Posterior cingulate gyrus (tissue), 11 donors: ENCODE results near the gene DLGAP1.
"Not testable (repeated sequence)": the region's sequence is repeated elsewhere in the genome, so short reads cannot be mapped to it uniquely, and the experiment has no call there.

Experiments
- DNase-seq, 10 donors: peaks; one replicate each; pipeline versions ENCODE4 v3.0.0 to v3.0.0-alpha.2; 2020 to 2021; ENCODE audit warnings: mixed read lengths in 3 of 10
- intact Hi-C: fragments of 100-400 bp; cut with DNase I; formaldehyde crosslinking; loops from one replicate; pipeline ENCODE4 v1.15.1; 2023

Gene DLGAP1

DNA sequence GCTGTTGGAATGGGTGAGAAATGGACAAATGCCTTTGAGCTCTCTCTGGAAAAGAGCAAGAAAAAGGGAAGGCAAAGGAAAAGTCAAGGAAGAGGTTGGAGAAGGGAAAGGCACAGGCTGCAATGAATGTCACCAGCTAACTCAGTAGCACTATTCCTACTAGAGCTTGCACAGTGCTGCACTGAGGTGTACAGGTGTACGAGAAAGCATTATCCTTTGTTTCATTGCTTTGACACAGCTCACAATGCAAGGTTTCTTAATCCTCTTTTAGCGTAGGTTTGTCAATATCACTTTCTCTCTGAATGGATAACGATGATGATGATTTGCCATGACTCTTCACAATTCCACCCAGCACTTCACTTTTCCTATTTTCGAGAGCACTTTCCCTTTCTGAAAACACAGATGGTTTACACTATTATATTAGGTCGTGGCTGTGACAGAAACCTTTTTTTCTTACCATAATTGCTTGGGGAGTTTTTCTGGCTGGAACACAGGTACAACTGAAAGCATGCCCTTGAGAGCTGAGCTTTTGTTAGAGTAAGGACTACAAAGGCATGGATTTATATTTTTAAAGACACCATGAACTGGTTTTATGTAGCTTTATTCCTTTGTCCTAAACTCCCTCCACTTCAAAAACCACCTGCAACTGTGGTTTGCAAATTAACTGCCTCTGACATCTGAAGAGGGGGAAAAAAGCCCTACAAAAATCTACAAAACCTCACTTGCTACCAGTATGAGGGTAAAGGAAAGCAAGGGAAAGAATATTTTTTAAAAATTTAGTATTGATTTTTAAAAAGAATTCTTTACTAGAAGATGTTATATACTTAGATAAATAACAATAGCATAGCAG lies 739.7 kb downstream of the DLGAP1 start:
- no peak for DNase-seq
- intact Hi-C loops: no loop called here

DNA sequence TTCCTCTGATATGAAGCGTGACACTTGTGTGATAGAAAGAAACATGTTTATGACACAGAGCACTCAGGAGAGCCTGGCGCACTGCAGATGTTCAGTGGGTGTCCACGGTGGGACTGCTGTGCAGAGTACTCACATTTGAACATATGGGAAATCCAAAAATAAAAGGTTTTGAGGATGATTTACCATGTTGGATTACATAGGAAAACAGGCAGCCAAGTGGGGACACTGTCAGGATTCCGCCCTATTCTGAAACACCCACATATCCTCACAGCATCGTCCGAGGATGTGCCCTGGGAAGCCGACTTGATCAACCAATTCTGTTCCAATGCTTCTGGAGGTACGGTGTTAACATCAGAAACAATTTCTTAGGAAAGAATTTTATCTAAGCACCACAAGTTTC lies 741.4 kb downstream of the DLGAP1 start:
- intact Hi-C loops: no loop called here
- peak in 4 of 10 donors; percentile 33 to 84 (median 74) for DNase-seq

DNA sequence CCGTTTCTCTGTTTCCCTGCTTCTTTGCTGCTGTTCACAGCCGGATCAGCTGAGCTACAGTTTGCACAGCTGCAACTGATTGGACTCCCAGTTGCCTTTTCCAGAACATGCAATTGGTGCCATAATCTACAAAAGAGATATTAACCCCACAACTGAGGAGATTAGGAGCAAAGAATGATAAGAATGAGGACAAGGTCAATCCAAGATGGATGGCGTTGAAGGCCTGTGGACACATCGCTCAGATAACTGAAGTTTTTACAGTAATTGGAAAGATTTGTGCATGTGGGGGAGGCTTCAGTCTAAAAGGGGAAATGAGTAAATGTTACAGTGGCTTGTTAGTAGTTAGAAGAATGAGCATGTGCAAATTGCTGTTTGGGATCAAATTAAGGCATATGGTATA lies 741.9 kb downstream of the DLGAP1 start:
- no peak for DNase-seq
- intact Hi-C loops: no loop called here

DNA sequence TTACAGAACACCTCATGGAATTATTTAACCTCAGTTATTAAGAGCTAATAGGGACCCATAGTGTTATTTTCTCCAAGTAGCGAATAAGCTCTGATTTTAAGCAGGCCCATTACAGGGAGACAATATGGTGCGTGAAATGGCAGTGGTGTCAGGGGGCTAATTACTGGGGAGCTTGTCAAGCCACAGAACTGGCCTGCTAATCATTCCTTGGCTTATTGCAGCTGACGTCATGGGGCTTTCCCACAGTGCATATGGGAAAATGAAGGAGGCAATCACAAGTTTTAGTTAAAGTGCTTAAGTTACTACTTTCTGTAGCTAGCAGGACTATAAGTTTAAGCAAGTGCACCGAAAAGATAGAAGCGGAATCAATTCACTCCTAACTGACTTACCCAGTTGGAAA lies 742.6 kb downstream of the DLGAP1 start:
- intact Hi-C loops: no loop called here
- DNase-seq: no peak

DNA sequence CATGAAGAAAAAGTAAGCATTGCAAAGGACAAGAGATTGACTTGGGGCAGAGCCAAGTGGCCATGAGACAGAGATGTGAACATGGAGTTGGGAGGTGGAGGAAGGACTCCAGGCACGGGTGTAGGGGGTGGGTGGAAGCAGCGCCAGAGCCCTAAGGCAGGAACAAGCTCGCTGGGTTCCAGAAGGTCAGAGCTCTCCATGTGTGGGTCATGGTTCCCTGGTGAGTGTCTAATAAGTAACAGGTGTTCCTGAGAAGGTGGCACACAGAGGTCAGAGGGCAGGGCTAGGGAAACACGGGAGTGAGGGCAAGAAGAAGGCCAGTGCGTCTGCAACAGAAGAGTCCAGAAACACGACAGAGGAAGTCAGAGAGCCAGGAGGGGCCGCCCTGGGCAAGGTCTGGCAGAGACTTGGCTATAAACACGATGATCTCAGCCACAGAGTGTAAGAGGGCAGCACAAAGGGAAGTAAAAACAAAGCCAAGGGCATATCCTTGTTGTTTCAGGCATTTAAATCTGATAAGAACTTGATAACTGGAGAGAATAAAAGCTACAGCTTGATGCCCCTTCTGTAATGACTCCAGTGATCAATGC lies 744.3 kb downstream of the DLGAP1 start:
- intact Hi-C loops: no loop called here
- DNase-seq: peak in 3 of 10 donors; percentile 23 to 78 (median 77)

DNA sequence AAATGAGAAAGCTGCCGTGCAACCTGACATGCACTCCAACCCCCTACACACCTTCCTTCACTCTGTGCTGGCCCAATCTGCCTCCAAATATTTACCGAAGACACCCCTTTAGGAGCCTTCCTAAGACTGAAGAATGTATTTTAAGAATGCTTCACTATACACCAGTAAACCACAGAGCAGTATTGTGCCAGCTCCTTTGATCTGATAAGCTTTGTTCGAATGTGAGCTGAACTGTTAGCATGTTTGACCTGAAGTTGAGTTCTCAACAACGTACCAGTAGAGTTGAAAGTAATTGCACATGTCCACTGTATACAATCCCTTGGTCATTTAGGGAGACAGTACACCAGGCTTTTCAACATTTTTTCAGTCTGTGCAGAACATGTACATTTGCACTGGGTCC lies 745.9 kb downstream of the DLGAP1 start:
- DNase-seq: no peak
- intact Hi-C loops: loop anchor here (10.0 kb wide), 1 partner anchor 66 kb away; no protein-coding TSS in a partner anchor

DNA sequence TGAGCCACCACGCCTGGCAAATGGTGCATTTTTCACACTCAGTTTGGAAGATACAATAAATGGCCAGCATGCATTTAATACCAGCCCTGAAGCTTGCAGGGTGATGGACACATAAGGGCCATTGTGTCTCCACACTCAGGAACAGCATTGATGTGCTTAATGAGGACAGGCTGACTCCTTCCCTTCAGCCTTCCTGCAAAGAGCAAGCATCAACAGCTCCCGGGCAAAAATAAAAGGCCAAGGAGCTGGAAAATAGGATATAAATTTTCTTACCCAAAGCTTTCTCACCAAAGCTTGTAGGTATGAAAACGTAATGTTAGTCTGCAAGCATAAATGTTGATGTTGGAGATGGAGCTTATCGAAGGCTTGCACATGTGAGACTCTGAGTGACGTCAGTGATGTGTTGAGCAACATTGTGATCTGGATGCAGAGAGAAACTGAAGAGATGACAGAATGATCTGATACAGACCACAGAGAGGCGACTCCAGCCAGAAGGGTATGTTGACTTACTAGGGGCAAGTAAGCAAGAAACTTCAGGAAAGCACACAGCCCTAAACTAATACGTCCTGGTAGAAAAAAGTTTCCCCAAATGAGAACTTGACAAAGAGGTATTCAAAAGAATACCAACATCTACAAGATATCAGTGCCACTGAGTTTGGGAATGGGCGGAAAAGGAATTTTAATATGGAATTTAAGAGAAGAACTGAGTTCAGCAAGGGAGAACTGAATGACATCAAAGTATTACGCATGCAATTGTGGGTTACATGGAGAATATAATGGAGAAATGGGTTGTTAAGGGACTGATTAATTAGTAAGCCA lies 748.6 kb downstream of the DLGAP1 start:
- no peak for DNase-seq
- intact Hi-C loops: loop anchor here (10.0 kb wide), 1 partner anchor 68 kb away; no protein-coding TSS in a partner anchor

DNA sequence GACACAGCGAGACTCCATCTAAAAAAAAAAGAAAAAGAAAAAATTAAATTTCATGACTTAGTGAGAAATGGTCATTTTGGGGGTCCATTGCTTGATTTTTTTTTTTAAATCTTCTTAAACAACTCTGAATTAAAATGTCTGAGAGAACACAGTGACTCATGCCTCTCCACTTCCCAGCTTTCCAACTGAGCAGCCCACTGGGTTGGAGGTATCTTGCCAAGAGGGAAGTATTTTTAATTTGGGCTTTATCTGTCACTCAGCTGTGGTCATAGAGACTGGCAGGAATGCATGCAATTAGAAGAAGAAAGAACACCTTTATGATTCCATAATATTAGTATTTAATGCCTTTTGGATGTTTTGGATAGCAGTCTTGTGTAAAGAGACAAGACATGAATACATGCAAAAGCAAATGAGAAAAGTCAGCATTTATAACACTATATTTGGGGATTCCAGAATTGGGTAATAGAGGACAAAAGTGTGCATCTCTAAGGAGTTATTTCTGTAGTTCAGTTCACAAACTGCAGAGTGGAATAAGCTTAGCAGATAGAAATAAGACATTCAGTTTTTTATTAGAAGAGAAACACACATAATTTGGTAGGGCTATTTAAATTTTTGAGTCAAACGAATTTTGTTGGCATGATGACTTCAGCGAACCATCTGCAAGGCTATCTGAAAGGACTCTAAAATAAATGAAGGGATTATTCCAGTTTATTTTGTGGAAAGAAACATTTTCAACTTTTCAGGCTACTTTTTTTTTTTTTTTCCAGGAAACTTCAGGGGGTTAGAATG lies 750.4 kb downstream of the DLGAP1 start:
- intact Hi-C loops: loop anchor here (5.0 to 10.0 kb wide), 2 partner anchors 70 to 293 kb away; no protein-coding TSS in a partner anchor
- DNase-seq: no peak

DNA sequence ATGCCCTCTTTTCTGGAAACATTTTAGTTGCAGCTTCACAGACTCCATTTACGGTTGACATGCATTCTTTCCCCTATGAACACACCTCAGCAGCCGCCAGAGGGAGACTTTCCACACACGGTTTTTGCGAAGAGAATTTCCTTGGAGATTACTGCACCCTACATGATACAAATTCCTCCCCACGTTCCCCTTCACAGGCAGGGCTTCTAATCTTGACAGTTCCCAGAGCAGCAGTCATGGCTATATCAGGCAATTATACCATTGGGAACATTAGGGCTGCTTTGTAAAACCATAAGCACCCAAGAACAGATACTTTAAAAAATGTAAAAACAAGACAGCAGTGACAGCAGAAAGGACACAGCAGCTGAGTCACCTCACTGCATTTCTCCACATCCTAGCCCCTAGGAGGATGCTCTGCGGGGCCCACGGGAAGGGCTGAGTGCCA lies 751.4 kb downstream of the DLGAP1 start:
- DNase-seq: peak; percentile 41 to 93 (median 70)
- intact Hi-C loops: loop anchor here (2.0 to 10.0 kb wide), 3 partner anchors 71 to 294 kb away; no protein-coding TSS in a partner anchor

DNA sequence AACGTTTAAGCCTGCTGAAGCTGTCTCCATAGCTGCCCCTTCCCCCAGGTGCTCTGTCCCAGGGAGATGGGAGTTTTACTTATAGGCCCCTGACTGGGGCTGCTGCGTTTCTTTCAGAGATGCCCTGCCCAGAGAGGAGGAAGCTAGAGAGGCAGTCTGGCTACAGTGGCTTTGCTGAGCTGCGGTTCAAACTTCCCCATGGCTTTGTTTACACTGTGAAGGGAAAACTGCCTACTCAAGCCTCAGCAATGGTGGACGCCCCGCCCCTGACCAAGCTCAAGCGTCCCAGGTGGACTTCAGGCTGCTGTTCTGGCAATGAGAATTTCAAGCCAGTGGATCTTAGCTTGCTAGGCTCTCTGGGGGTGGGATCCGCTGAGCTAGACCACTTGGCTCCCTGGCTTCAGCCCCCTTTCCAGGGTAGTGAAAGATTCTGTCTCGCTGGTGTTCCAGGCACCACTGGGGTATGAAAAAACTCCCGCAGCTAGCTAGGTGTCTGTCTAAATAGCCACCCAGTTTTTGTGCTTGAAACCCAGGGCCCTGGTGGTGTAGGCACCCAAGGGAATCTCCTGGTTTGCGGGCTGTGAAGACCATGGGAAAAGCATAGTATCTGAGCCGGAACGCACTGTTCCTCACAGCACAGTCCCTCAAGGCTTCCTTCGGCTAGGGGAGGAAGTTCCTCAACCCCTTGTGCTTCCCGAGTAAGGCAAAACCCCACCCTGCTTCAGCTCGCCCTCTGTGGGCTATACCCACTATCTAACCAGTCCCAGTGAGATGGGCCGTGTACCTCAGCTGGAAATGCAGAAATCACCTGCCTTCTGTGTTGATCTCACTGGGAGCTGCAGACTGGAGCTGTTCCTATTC lies 755.2 kb downstream of the DLGAP1 start:
- intact Hi-C loops: loop anchor here (5.0 to 10.0 kb wide), 2 partner anchors 75 to 297 kb away; no protein-coding TSS in a partner anchor
- DNase-seq: not testable (repeated sequence)

DNA sequence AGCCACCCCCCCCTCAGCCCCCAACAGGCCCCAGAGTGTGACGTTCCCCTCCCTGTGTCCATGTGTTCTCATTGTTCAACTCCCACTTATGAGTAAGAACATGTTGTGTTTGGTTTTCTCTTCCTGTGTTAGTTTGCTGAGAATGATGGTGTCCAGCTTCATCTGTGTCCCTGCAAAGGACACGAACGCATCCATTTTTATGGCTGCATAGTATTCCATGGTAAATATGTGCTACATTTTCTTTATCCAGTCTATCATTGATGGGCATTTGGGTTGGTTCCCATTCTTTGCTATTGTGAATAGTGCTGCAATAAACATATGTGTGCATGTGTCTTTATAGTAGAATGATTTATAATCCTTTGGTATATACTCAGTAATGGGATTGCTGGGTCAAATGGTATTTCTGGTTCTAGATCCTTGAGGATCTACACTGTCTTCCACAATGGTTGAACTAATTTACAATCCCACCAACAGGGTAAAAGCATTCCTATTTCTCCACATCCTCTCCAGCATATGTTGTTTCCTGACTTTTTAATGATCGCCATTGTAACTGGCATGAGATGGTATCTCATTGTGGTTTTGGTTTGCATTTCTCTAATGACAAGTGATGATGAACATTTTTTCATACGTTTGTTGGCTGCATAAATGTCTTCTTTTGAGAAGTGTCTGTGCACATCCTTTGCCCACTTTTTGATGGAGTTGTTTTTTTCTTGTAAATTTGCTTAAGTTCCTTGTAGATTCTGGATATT lies 760.9 kb downstream of the DLGAP1 start:
- DNase-seq, intact Hi-C loops: not testable (repeated sequence)

DNA sequence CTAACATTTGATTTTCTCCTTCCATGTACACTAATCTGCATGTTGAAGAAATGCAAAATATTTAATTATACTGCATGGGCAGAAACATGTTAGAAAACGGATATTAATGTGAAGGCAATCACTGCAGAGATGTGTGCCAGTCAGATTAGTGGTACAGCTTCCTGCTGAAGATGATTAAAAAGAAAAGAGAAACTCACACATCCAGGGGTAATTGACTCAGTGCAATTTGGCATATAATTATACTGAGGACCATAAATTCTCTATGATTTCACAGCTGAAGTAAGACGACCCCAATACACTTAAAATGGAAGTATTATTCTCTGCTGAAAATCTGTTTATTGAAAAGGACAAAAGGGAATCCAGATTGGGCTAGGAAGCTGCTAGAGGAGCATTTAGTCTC lies 761.7 kb downstream of the DLGAP1 start:
- intact Hi-C loops: no loop called here

DNA sequence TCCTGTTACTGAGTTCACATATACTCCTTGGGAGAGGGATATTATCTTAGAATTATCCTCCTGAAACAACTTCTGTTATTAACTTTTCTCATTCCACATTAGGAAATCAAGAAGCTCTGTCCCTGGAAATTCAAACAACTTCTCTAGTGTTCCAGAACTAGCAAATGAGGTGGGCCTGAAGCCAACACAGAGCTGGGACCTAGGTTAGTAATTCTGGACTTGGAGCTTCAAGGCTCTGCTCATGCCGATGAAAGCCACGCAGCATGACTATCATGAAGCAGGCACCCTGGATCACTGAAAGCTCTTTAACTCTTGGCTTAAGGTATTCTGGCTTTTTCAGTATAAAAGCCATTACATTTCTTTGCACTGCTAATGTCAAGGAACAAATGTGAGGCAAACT lies 762.4 kb downstream of the DLGAP1 start:
- intact Hi-C loops: no loop called here
- no peak for DNase-seq

More for the DNA sequence above, 761.7 kb downstream of the DLGAP1 start:
- no peak for DNase-seq

DNA sequence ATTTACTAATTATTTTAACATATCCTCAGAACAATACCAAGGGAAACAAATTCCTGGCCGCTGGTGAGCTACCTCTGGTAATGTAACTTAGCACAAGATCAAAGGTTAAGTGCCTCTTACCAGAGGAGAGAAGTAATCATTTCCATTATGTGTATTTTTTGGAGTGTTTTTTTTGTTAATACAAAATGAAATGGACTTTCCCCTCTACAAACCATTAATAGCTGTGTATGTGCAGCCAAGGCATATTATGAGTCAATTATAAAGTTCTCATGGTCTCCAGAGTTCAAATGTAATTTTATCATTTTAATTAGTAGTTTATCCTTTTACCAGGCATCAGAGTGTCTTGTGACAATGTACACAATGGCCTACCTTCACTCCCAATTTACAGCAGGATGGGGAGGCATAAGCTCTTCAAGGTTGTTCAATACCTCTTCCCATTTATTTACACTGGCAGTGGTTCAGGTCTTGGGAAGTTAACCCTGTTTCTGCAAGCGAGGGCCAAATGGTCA lies 762.9 kb downstream of the DLGAP1 start:
- intact Hi-C loops: no loop called here
- DNase-seq: no peak

DNA sequence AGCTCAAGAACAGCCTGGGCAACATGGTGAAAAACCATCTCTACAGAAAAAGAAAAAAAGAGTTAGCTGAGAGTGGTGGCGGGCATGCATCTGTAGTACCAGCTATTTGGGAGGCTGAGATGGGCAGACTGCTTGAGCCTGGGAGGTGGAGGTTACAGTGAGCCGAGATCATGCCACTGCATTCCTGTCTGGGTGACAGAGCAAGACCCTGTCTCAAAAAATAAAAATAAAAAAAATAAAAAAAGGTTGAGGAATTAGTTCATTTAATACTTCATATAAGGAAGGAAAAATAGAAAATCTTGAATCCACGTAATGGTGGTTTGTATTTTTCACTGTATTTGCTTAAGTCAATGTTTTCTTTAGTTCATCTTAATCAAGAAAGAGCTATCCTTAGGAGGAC lies 763.4 kb downstream of the DLGAP1 start:
- no peak for DNase-seq
- intact Hi-C loops: no loop called here

DNA sequence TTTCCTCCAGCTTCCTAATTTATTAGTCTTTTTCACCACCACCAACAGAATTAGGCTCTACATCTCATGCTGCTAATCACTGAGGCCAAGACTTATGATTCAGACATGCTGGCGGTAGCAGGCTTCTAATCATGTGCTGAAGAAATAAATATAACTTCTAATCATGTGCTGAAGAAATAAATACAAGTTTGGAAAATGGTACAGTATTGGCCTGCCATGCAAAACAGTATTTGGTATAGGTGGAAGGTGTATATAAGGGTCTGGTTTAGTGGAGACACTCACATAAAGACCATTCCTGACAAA lies 764.4 kb downstream of the DLGAP1 start:
- intact Hi-C loops: no loop called here
- no peak for DNase-seq

DNA sequence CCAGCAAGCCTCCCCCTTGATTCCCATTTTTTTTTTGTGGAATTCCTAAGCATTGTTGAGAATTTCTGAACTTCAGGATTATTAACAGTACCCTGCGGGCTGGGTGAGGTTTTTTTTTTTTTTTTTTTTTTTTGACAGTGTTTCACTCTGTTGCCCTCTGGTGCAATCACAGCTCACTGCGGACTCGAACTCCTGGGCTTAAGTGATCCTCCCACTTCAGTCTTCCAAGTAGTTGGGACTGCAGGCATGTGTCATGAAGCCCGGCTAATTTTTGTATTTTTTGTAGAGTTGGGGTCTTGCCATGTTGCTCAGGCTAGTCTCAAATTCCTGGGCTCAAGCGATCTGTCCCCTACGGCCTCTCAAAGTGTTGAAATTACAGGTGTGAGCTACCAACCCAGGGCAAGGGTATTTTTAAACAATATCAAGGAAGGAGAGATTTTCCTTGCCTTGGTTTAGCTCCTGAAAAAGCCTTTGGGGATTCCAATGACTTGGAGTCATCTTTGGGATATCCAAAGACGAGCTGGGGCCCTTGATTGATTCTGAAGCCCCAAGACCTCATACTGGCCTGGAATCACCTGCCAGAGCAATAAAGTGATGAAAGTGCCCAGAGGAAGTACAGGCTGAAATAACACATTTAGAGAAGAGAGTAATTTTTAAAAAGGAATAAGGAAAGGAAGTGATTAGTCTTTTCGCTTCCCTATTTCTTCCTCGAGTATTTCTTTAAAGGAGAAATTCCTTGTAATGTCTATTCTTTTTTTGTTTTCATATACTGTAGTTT lies 764.9 kb downstream of the DLGAP1 start:
- intact Hi-C loops: no loop called here
- no peak for DNase-seq

DNA sequence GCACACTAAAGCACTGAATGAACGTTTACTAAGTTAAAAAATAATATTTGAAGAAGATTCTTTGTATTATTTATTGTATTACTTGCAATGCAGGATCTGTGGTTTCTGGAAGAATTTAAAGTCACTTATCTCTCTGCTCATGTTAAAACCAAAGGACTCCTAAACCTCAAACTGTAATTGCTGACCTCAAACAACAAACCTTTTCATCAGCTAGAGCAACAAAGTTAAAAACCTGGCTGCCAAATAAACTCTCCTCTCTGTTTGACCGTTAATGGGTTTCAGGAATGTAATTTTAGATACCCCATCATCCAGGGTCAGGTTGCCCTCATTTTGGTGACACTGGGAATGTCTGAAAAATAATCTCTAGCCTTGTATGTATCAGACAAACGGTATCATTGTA lies 766.0 kb downstream of the DLGAP1 start:
- no peak for DNase-seq
- intact Hi-C loops: no loop called here
